ENCODE measurements around the gene DAP. TPM values are rescaled to one million over a fixed set of nuclear protein-coding genes. Genes with fewer than 3 reads are reported as not detected.

Gene DAP
- total RNA-seq, 1 experiment from 2014 or later, result 47.2 TPM

DNA sequence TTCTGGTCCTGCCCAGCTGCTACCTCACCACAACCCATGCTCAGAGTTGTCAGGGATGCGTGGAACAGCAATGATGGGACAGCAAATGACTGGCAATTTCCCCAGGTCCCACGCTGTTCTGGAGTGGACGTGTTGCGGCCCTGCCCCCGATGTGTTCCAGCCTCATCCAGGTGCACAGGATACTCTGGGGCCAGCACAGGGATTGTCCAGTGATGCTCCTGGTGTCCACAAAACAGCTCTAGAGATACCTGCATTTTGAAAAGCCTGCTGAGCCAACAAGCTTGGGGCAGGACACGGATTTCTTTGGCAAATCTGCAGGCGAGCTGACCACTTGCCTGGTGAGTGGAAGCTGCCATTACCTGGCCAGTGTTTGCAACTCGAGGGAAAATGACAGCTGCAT is 108.4 kb downstream of the DAP start:
- Mint-ChIP-seq H3K27ac (no peak overlapping the region), H3K9me3 (no peaks in the 10 kb centered on the region), H3K36me3 (ENCODE audit: insufficient read depth in 1 of 3, low read depth in 3 of 3) (no peaks in the 10 kb centered on the region; a peak in 1 of 7 replicates), H3K4me1 (peaks cover 19 to 28% of the 10 kb centered on the region in 2 experiments), H3K27me3 (ENCODE audit: low read depth) (no peaks in the 10 kb centered on the region), H3K4me3 (no peak overlapping the region)
- H3K23ac ChIP-seq (ENCODE audit: insufficient read length, low read depth, low read length), result no peak overlapping the region
- no peak overlapping the region for H2BK15ac ChIP-seq (ENCODE audit: low read depth, low read length)
- no peak overlapping the region for H3K9ac ChIP-seq (ENCODE audit: extremely low read depth, insufficient read length, low read length)
- no peaks in the 10 kb centered on the region for H3K79me2 ChIP-seq (ENCODE audit: insufficient read depth, low read length)
- no peak overlapping the region for H2BK120ac ChIP-seq (ENCODE audit: low read depth, low read length, poor library complexity, severe bottlenecking)
- no peak overlapping the region for H2BK5ac ChIP-seq (ENCODE audit: insufficient read length, low read length)
- no peaks in the 10 kb centered on the region for H4K20me1 ChIP-seq (ENCODE audit: control insufficient read depth, insufficient read depth, insufficient read length)
- no peak overlapping the region for H3T11ph ChIP-seq (ENCODE audit: low read length)
- no peak for DNase-seq
- TF ChIP-seq CTCF (conservative IDR thresholded peaks at IDR 0.05), result no peak
- H2BK12ac ChIP-seq (ENCODE audit: insufficient read length, low read depth, low read length), result no peak overlapping the region
- no peak overlapping the region for H2BK20ac ChIP-seq (ENCODE audit: low read depth, low read length, poor library complexity, severe bottlenecking)
- no peak overlapping the region for H4K91ac ChIP-seq (ENCODE audit: insufficient read length, low read depth, low read length)
- H3K27me3 ChIP-seq (ENCODE audit: insufficient read depth, low read length), result no peaks in the 10 kb centered on the region
- H3K4ac ChIP-seq (ENCODE audit: low read depth, low read length), result no peak overlapping the region
- H4K8ac ChIP-seq (replicated peaks; ENCODE audit: insufficient read length, low read depth, low read length), result no peak overlapping the region
- H3K4me1 ChIP-seq (ENCODE audit: insufficient read depth, low read length), result no peaks in the 10 kb centered on the region; the same call in 1 of the 2 replicates
- H3K18ac ChIP-seq (ENCODE audit: insufficient read length, low read depth, low read length), result no peak overlapping the region
- H3K4me2 ChIP-seq (ENCODE audit: insufficient read depth, insufficient read length, low read length), result no peak overlapping the region
- no CpG with 5 or more reads among the region's 8 CpGs for WGBS (ENCODE audit: extremely low coverage, insufficient read length, low lambda C conversion rate)
- no peak overlapping the region for H3K14ac ChIP-seq (ENCODE audit: insufficient read depth, low read length)
- no peak overlapping the region for H2AK5ac ChIP-seq (ENCODE audit: insufficient read length, low read length)
- H4K5ac ChIP-seq (ENCODE audit: insufficient read length, low read depth, low read length), result no peak overlapping the region
- H3K56ac ChIP-seq (ENCODE audit: insufficient read length, low read depth, low read length), result no peak overlapping the region
- no peak overlapping the region for H2AFZ ChIP-seq (ENCODE audit: low read length)
- H3K9me3 ChIP-seq (ENCODE audit: control insufficient read depth, low read depth, low read length), result no peaks in the 10 kb centered on the region
- H3K79me1 ChIP-seq (ENCODE audit: insufficient read depth, low read depth, low read length, poor library complexity, severe bottlenecking), result no peaks in the 10 kb centered on the region
- no peaks in the 10 kb centered on the region for H3K23me2 ChIP-seq (ENCODE audit: insufficient read length, low read depth, low read length, poor library complexity, severe bottlenecking)
- no peak overlapping the region for H3K27ac ChIP-seq (ENCODE audit: insufficient read length, low read depth, low read length)

Data from H9 (cell line).